GM13977 (cell line): ENCODE data around the gene CNTNAP1.

Experiments used
- DNase-seq: peaks from one replicate; pipeline ENCODE4 v3.0.0; 2012; ENCODE audit warnings: low spot score
- in situ Hi-C: fragments of 300-500 bp; cut with MboI; formaldehyde crosslinking; loops from one replicate; pipeline ENCODE4 v1.12.0; 2022; ENCODE audit warnings: low sequenced_read_pairs, low pct_unique_long_range_greater_than_20kb, mixed read lengths, inconsistent platforms; ENCODE audit not compliant: unreplicated experiment
- TF ChIP-seq, protein P1 (sequence below): IDR thresholded peaks from 2 replicates; pipeline ENCODE4 v1.5.1; 2012; ENCODE audit warnings: mild to moderate bottlenecking, control low read depth; ENCODE audit not compliant: insufficient read depth; ENCODE audit errors: extremely low read depth, missing control alignments

CNTNAP1 gene

DNA sequence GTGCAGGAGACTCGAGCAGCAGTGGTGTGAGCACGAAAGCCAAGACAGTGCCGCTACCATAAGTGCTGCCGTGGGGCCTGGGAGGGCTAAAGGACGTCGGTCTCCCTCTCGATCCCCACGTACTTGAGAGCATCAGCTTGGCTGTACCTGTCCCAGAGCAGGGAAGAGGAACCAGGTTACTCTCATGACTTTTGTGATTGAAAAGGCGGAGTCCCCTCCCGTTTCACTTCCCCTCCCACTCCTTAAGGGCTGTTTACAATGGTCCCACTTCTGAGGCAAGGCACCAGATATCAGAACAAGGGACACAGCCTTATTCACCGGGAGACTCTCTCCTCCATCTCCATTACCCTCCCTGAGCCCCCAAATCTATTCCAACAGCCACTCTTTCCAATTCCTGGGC lies 20.1 kb downstream of the CNTNAP1 start:
- DNase-seq: peak; percentile 31
- in situ Hi-C loops: no loop called here
- TF ChIP-seq, protein P1, sequence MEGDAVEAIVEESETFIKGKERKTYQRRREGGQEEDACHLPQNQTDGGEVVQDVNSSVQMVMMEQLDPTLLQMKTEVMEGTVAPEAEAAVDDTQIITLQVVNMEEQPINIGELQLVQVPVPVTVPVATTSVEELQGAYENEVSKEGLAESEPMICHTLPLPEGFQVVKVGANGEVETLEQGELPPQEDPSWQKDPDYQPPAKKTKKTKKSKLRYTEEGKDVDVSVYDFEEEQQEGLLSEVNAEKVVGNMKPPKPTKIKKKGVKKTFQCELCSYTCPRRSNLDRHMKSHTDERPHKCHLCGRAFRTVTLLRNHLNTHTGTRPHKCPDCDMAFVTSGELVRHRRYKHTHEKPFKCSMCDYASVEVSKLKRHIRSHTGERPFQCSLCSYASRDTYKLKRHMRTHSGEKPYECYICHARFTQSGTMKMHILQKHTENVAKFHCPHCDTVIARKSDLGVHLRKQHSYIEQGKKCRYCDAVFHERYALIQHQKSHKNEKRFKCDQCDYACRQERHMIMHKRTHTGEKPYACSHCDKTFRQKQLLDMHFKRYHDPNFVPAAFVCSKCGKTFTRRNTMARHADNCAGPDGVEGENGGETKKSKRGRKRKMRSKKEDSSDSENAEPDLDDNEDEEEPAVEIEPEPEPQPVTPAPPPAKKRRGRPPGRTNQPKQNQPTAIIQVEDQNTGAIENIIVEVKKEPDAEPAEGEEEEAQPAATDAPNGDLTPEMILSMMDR: no peak

DNA sequence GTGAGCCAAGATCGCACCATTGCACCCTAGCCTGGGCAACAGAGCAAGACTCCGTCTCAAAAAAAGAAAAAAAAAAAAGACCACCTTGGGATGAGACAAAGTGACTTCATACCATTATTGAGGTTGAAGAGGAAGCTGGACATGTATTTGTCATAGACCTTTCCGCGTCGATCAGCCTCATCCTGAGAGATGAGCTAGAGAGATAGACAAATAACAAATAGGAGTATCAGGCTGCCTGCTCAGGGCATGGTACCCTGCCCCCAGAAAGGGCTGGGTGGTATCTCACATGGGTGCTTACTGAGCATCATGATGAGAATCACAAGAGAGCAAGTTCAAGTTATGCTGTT lies 22.1 kb downstream of the CNTNAP1 start:
- TF ChIP-seq, protein P1: no peak
- no peak for DNase-seq
- in situ Hi-C loops: no loop called here

DNA sequence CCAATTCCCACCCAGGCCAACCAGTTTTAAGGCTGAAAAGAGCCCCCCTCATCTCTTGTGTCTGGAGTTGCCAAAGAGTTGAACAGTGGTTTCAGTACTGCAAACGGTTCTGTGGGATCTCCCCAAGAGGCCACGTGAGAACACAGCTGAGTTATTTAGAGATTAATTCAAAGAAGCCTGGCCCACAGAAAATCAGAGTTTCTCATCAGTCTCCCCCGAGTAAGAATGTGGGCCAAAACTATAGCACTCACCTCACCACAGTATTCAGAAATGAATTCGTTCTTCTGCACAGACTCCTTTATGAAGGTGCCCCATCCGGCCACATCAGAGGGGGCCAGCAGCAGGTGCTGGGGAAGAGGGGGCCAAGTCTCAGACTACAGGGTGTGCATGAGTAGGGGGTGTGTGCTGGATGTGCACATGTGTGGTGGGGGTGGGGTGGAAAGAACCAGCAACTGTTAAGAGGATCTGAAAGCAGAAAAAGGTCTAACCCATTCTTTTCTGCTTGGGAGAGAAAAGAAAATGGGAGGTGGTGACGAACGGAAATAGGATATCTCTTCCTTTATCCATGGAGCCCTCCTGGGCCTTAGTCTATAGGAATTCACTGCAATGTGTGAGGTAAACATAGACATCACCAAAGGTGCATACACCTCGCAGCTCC lies 22.6 kb downstream of the CNTNAP1 start:
- in situ Hi-C loops: no loop called here
- TF ChIP-seq, protein P1: no peak

DNA sequence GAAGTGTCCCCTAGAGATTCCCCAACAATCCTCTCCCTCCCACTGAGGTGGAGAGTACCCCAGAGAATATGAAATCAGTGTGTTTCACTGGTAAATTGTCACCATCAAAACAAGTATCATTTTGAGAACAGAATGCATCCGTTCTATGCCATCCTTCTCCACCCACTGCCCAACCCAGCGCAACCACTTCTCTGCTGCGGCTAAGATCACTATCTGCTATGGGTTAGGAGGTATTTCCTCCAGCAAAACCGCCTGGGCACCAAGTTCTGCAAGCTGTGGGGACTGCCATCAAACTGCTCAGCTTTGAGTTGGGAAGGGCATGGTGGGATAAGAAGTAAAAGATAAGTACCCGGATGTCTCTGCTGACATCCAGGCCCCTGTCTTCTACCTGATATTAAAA lies 24.4 kb downstream of the CNTNAP1 start:
- DNase-seq: no peak
- in situ Hi-C loops: no loop called here
- TF ChIP-seq, protein P1: no peak

More for the DNA sequence above, 22.6 kb downstream of the CNTNAP1 start:
- DNase-seq: peak; percentile 83

DNA sequence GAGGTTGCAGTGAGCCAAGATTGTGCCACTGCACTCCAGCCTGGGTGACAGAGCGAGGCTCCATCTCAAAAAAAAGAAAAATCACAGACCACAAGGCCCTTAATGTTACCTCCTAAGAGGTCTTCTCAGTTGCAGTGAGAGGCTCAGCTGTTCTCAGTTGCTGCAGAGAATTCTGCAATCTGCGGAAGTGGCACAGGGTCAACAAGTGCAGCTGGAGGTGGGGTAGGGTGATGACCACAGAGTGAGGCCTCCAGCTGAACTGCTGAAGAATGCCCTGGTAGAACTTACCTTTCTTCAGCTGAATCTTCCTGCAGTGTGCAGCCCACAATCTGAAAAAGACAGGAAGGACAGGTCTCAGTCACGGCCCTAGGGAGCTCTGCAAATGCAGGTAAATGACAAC lies 26.3 kb downstream of the CNTNAP1 start:
- in situ Hi-C loops: no loop called here
- DNase-seq: no peak
- TF ChIP-seq, protein P1: no peak

DNA sequence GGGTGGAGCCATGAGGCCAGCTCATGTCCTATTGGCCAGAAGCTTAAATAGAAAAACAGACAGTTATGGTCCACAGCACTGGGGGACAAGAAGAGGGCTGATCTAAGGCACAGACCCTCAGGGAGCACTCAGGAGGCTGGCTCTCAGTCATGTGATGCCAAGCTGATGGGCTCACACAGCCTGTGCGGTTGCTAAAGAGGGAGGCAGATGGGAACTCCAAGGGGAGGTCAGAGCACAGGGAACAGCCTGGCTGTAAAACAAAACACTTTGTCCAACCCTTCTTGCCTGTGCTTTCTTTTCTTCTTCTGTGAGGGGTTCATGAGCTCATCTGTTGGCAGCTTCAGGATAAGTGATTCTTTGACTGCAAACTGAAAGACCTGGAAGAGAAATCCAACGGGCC lies 27.2 kb downstream of the CNTNAP1 start:
- no peak for DNase-seq

More for the DNA sequence above, 27.2 kb downstream of the CNTNAP1 start:
- TF ChIP-seq, protein P1: no peak
- in situ Hi-C loops: no loop called here
